PFSK-1 (cell line): ENCODE data around the gene ENTPD5.

Source experiments
- POLR2AphosphoS5 ChIP-seq: IDR thresholded peaks from 2 replicates; pipeline ENCODE4 v1.6.1; 2012; ENCODE audit warnings: low read depth, mild to moderate bottlenecking, control low read depth, low read length, moderate library complexity
- TAF1 ChIP-seq: IDR thresholded peaks from 2 replicates; pipeline ENCODE4 v1.6.1; 2012; ENCODE audit warnings: low read length, control low read depth, borderline replicate concordance; ENCODE audit not compliant: insufficient read depth

DNA sequence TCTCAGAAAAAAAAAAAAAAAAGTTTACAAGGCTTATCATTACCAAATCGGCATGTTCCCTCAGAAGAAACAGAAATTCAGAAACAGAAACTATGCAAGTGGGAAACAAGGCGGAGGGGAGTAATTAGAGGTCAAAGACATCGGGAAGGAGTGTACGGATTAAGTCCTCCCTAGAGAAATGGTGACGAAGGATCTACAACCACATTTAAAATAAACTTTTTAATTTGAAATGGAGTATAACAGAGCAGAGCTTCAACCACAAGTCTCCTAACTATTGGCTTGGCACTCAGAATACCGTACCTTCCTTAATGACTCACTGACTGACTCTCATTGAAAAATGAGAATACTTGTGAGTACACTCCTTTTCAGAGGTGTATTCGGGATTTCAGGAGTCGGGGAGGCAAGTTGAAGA is 908 bp downstream of the ENTPD5 start:
- TF ChIP-seq POLR2AphosphoS5 (no peak), TAF1 (no peak)
